HCEC 1CT (cell line): ENCODE data around the gene KIRREL3.
A peak's percentile ranks its signal among the peaks of the same experiment; 100 is the strongest.

Experiments
- DNase-seq: peaks from one replicate; pipeline ENCODE4 v3.0.0-alpha.2; 2017

Gene KIRREL3

GRCh38 chr11:126700768-126701519, 299.6 kb downstream of the KIRREL3 start:
- DNase-seq = no peak

GRCh38 chr11:126698576-126698975, 302.0 kb downstream of the KIRREL3 start:
- no peak for DNase-seq

GRCh38 chr11:126697936-126698335, 302.6 kb downstream of the KIRREL3 start:
- DNase-seq = no peak

- DNase-seq = no peak
Measured at GRCh38 chr11:126696982-126697381, 303.6 kb downstream of the KIRREL3 start.

- no peak for DNase-seq
Measured at GRCh38 chr11:126695293-126695692, 305.3 kb downstream of the KIRREL3 start.

GRCh38 chr11:126694065-126694625, 306.4 kb downstream of the KIRREL3 start:
- no peak for DNase-seq

- DNase-seq = no peak
Measured at GRCh38 chr11:126687477-126687876, 313.1 kb downstream of the KIRREL3 start.

GRCh38 chr11:126686938-126687337, 313.6 kb downstream of the KIRREL3 start:
- no peak for DNase-seq

GRCh38 chr11:126683766-126684728, 316.5 kb downstream of the KIRREL3 start:
- no peak for DNase-seq

- no peak for DNase-seq
Measured at GRCh38 chr11:126682590-126682989, 318.0 kb downstream of the KIRREL3 start.

GRCh38 chr11:126680700-126681099, 319.9 kb downstream of the KIRREL3 start:
- no peak for DNase-seq

- no peak for DNase-seq
Measured at GRCh38 chr11:126680131-126680530, 320.4 kb downstream of the KIRREL3 start.

GRCh38 chr11:126679033-126679432, 321.5 kb downstream of the KIRREL3 start:
- DNase-seq = no peak

GRCh38 chr11:126676536-126676935, 324.0 kb downstream of the KIRREL3 start:
- no peak for DNase-seq

GRCh38 chr11:126673319-126673718, 327.3 kb downstream of the KIRREL3 start:
- no peak for DNase-seq

- DNase-seq = peak; percentile 24
Measured at GRCh38 chr11:126669416-126669815, 331.2 kb downstream of the KIRREL3 start.

GRCh38 chr11:126664643-126665042, 335.9 kb downstream of the KIRREL3 start:
- no peak for DNase-seq

- no peak for DNase-seq
Measured at GRCh38 chr11:126663749-126664592, 336.6 kb downstream of the KIRREL3 start.

GRCh38 chr11:126662035-126662790, 338.4 kb downstream of the KIRREL3 start:
- no peak for DNase-seq

GRCh38 chr11:126660761-126661425, 339.7 kb downstream of the KIRREL3 start:
- DNase-seq = no peak

GRCh38 chr11:126660321-126660720, 340.2 kb downstream of the KIRREL3 start:
- DNase-seq = no peak
